HG03025 (cell line): ENCODE data around the gene ALDH4A1.

ENCODE experiments used
- ATAC-seq: cut with Tn5 transposase; IDR thresholded peaks from one replicate; pipeline ENCODE4 v1.9.1; 2021; ENCODE audit warnings: mild to moderate bottlenecking, moderate library complexity; ENCODE audit not compliant: unreplicated experiment, low FRiP score

ALDH4A1 gene

GRCh38 chr1:18902523-18903290 is at the start of gene ALDH4A1:
Gene ALDH4A1, minus strand, starts transcription at chr1:18902555. Its CDS starts 32 bp downstream, at chr1:18902523.
- ATAC-seq, result peak; percentile 95

GRCh38 chr1:18951818-18952391 is 49.5 kb upstream of the ALDH4A1 start:
- ATAC-seq, result no peak

GRCh38 chr1:18951416-18951815 is 49.1 kb upstream of the ALDH4A1 start:
- no peak for ATAC-seq

- no peak for ATAC-seq
These were observed 48.2 kb upstream of the ALDH4A1 start for GRCh38 chr1:18950401-18951026.

GRCh38 chr1:18949686-18950400 is 47.5 kb upstream of the ALDH4A1 start:
- ATAC-seq, result no peak

GRCh38 chr1:18948913-18949685 is 46.7 kb upstream of the ALDH4A1 start:
- ATAC-seq, result no peak

- no peak for ATAC-seq
These were observed 45.9 kb upstream of the ALDH4A1 start for GRCh38 chr1:18948048-18948912.

- no peak for ATAC-seq
These were observed 45.2 kb upstream of the ALDH4A1 start for GRCh38 chr1:18947570-18947969.

- no peak for ATAC-seq
These were observed 44.4 kb upstream of the ALDH4A1 start for GRCh38 chr1:18946550-18947381.

GRCh38 chr1:18945401-18945849 is 43.1 kb upstream of the ALDH4A1 start:
- ATAC-seq, result no peak

- no peak for ATAC-seq
These were observed 42.5 kb upstream of the ALDH4A1 start for GRCh38 chr1:18944810-18945209.

GRCh38 chr1:18943914-18944572 is 41.7 kb upstream of the ALDH4A1 start:
- ATAC-seq, result no peak

GRCh38 chr1:18943162-18943561 is 40.8 kb upstream of the ALDH4A1 start:
- ATAC-seq, result no peak

- ATAC-seq, result no peak
These were observed 40.0 kb upstream of the ALDH4A1 start for GRCh38 chr1:18942340-18942739.

GRCh38 chr1:18941221-18942141 is 39.1 kb upstream of the ALDH4A1 start:
- ATAC-seq, result no peak

- ATAC-seq, result no peak
These were observed 38.1 kb upstream of the ALDH4A1 start for GRCh38 chr1:18940303-18941020.
